Dermis microvascular lymphatic vessel endothelial cell (primary cell): ENCODE measurements around the gene CCDC85C. TPM values are rescaled to one million over a fixed set of nuclear protein-coding genes. Genes with fewer than 3 reads are reported as not detected.

ENCODE experiments used
- DNase-seq, 2 donors: peaks; one replicate each; pipeline versions ENCODE4 v3.0.0 to v3.0.0-alpha.2; 2010; ENCODE audit warnings: low read depth in 2 of 2
- total RNA-seq: library from RNA; depleted of rRNA; stranded (reverse); fragments of >200 nt; gene quantifications from 2 replicates; pipeline ENCODE4 v1.2.1, GENCODE V29; 2014

CCDC85C gene
- total RNA-seq, 1 donor from 2014 or later: 5.5 TPM

GRCh38 chr14:99606359-99606758, 2.4 kb upstream of the CCDC85C start:
- no peak for DNase-seq

- peak; percentile 55 to 81 for DNase-seq
These were observed 1.4 kb upstream of the CCDC85C start for GRCh38 chr14:99605299-99605961.

- peak in 1 of 2 donors; percentile 48 for DNase-seq
These were observed 825 bp upstream of the CCDC85C start for GRCh38 chr14:99604766-99605298.

- DNase-seq: peak; percentile 83 to 98
These were observed 315 bp upstream of the CCDC85C start for GRCh38 chr14:99604278-99604765.

GRCh38 chr14:99602788-99603415, 1.1 kb downstream of the CCDC85C start:
- DNase-seq: no peak

- peak in 1 of 2 donors; percentile 25 for DNase-seq
These were observed 1.8 kb downstream of the CCDC85C start for GRCh38 chr14:99602054-99602787.

- DNase-seq: no peak
These were observed 2.6 kb downstream of the CCDC85C start for GRCh38 chr14:99601361-99601831.

GRCh38 chr14:99600232-99600888, 3.6 kb downstream of the CCDC85C start:
- no peak for DNase-seq

- DNase-seq: no peak
These were observed 4.6 kb downstream of the CCDC85C start for GRCh38 chr14:99599393-99599792.

- no peak for DNase-seq
These were observed 5.2 kb downstream of the CCDC85C start for GRCh38 chr14:99598774-99599173.

GRCh38 chr14:99597911-99598600, 6.0 kb downstream of the CCDC85C start:
- DNase-seq: peak in 1 of 2 donors; percentile 36

- DNase-seq: no peak
These were observed 7.2 kb downstream of the CCDC85C start for GRCh38 chr14:99596772-99597171.

GRCh38 chr14:99596071-99596627, 7.9 kb downstream of the CCDC85C start:
- peak in 1 of 2 donors; percentile 61 for DNase-seq

- no peak for DNase-seq
These were observed 8.5 kb downstream of the CCDC85C start for GRCh38 chr14:99595524-99595923.

GRCh38 chr14:99595034-99595433, 9.0 kb downstream of the CCDC85C start:
- DNase-seq: no peak

- DNase-seq: no peak
These were observed 9.8 kb downstream of the CCDC85C start for GRCh38 chr14:99593971-99594841.

- no peak for DNase-seq
These were observed 10.9 kb downstream of the CCDC85C start for GRCh38 chr14:99592933-99593753.

- DNase-seq: no peak
These were observed 11.6 kb downstream of the CCDC85C start for GRCh38 chr14:99592394-99592793.
